ENCODE data around the gene TXLNA. TPM values are rescaled to one million over a fixed set of nuclear protein-coding genes. Genes with fewer than 3 reads are reported as not detected.

Gene TXLNA
- total RNA-seq, 1 donor from 2014 or later: 37.2 TPM

- peaks cover 6% of the 10 kb centered on the region for H3K27me3 Mint-ChIP-seq (ENCODE audit: insufficient read depth, low read depth)
- peaks cover 10% of the 10 kb centered on the region for H3K4me1 ChIP-seq
- no peaks in the 10 kb centered on the region for H4K20me1 ChIP-seq (ENCODE audit: low read depth)
- peaks cover 26% of the 10 kb centered on the region for H3F3A ChIP-seq (ENCODE audit: low read depth)
- H3K9ac ChIP-seq: peak within 1 kb of the TSS; percentile 78
- H3K9me3 ChIP-seq (ENCODE audit: low read depth): no peaks in the 10 kb centered on the region
- H3K36me3 ChIP-seq: no peaks in the 10 kb centered on the region
- peak; percentile 96 for DNase-seq (ENCODE audit: low spot score)
- TF ChIP-seq EZH2 (IDR thresholded peaks at IDR 0.05): no peak
- TF ChIP-seq EZH2phosphoT487 (IDR thresholded peaks at IDR 0.05): no peak
- TF ChIP-seq CTCF (IDR thresholded peaks at IDR 0.05): peak; percentile 38
- H3K27ac Mint-ChIP-seq: peak within 1 kb of the TSS; percentile 69
- peak within 1 kb of the TSS; percentile 94 for H3K4me2 ChIP-seq
- peak within 1 kb of the TSS; percentile 92 for H3K4me3 Mint-ChIP-seq
- peak within 1 kb of the TSS; percentile 86 for H2AFZ ChIP-seq (replicated peaks)
- H3K4me3 ChIP-seq: peak within 1 kb of the TSS; percentile 83
- H3K79me2 ChIP-seq (ENCODE audit: low read depth): no peaks in the 10 kb centered on the region
- H3K4me1 Mint-ChIP-seq: peaks cover 27% of the 10 kb centered on the region
- no peaks in the 10 kb centered on the region for H3K9me3 Mint-ChIP-seq
- H3K27ac ChIP-seq: no peak within 1 kb of the TSS
- H3K36me3 Mint-ChIP-seq: peaks cover 9% of the 10 kb centered on the region
- H3K27me3 ChIP-seq: peaks cover 11% of the 10 kb centered on the region
These were observed 26.2 kb downstream of the TXLNA start, which contains the start of gene IQCC for GRCh38 chr1:32205401-32206370. Gene IQCC (plus strand): TSS chr1:32205671. CDS start chr1:32205682, 11 bp downstream.

DNA sequence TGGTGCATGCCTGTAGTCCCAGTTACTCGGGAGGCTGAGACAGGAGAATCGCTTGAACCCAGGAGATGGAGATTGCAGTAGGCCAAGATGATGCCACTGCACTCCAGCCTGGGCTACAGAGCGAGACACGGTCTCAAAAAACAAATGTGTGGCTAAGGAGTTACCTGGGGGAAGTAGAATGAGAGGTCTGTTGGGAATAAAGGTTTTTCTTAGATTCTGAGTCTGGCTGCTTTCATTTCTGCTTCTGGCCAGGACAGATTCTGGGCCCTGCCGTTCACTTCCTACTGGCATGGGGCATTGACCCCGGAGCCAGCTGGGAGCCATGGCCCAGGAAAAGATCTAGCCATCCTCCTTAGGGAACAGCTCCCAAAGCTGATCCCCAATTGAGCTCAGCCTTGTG, 29.0 kb downstream of the TXLNA start:
- H3K27ac Mint-ChIP-seq: no peak overlapping the region
- Histone ChIP-seq H3K27me3 (peaks cover 11% of the 10 kb centered on the region), H3K9me3 (ENCODE audit: low read depth) (no peaks in the 10 kb centered on the region), H3K27ac (no peak overlapping the region), H3K4me3 (no peak overlapping the region), H4K20me1 (ENCODE audit: low read depth) (no peaks in the 10 kb centered on the region), H3F3A (ENCODE audit: low read depth) (peaks cover 8% of the 10 kb centered on the region), H3K4me2 (no peak overlapping the region), H3K9ac (no peak overlapping the region), H3K4me1 (peaks cover 5% of the 10 kb centered on the region), H3K79me2 (ENCODE audit: low read depth) (no peaks in the 10 kb centered on the region), H3K36me3 (no peaks in the 10 kb centered on the region), H2AFZ (replicated peaks) (no peak overlapping the region)
- DNase-seq (ENCODE audit: low spot score): no peak
- H3K36me3 Mint-ChIP-seq: peaks cover 9% of the 10 kb centered on the region
- no peaks in the 10 kb centered on the region for H3K9me3 Mint-ChIP-seq
- peaks cover 15% of the 10 kb centered on the region for H3K4me1 Mint-ChIP-seq
- H3K27me3 Mint-ChIP-seq (ENCODE audit: insufficient read depth, low read depth): peaks cover 4% of the 10 kb centered on the region
- H3K4me3 Mint-ChIP-seq: no peak overlapping the region
- TF ChIP-seq EZH2 (IDR thresholded peaks at IDR 0.05): no peak
- no peak for TF ChIP-seq EZH2phosphoT487 (IDR thresholded peaks at IDR 0.05)
- TF ChIP-seq CTCF (IDR thresholded peaks at IDR 0.05): no peak

GRCh38 chr1:32208891-32209328, 29.4 kb downstream of the TXLNA start, which contains the start of gene DCDC2B:
Gene DCDC2B (plus strand): TSS chr1:32209089. CDS start chr1:32209094, 5 bp downstream.
- Histone ChIP-seq H3K4me1 (peaks cover 5% of the 10 kb centered on the region), H3K79me2 (ENCODE audit: low read depth) (no peaks in the 10 kb centered on the region), H2AFZ (replicated peaks) (no peak within 1 kb of the TSS), H3K4me2 (no peak within 1 kb of the TSS), H3K36me3 (no peaks in the 10 kb centered on the region), H3K4me3 (no peak within 1 kb of the TSS), H3F3A (ENCODE audit: low read depth) (peaks cover 8% of the 10 kb centered on the region), H3K27ac (no peak within 1 kb of the TSS), H3K27me3 (peaks cover 11% of the 10 kb centered on the region), H3K9me3 (ENCODE audit: low read depth) (no peaks in the 10 kb centered on the region), H4K20me1 (ENCODE audit: low read depth) (no peaks in the 10 kb centered on the region), H3K9ac (no peak within 1 kb of the TSS)
- H3K27me3 Mint-ChIP-seq (ENCODE audit: insufficient read depth, low read depth): peaks cover 3% of the 10 kb centered on the region
- H3K36me3 Mint-ChIP-seq: peaks cover 9% of the 10 kb centered on the region
- H3K4me3 Mint-ChIP-seq: peak within 1 kb of the TSS; percentile 35
- no peaks in the 10 kb centered on the region for H3K9me3 Mint-ChIP-seq
- peak within 1 kb of the TSS; percentile 53 for H3K27ac Mint-ChIP-seq
- peaks cover 15% of the 10 kb centered on the region for H3K4me1 Mint-ChIP-seq
- no peak for DNase-seq (ENCODE audit: low spot score)
- TF ChIP-seq EZH2 (IDR thresholded peaks at IDR 0.05) (no peak), CTCF (IDR thresholded peaks at IDR 0.05) (no peak)
